Stimulated activated CD4-positive, alpha-beta T cell treated with anti-CD3 and anti-CD28 coated beads, TNF-alpha, amount 100 ng/mL, for 48 hours (primary cell): Measurements from ENCODE around the gene NPBWR2.
"Not testable (repeated sequence)": the region's sequence is repeated elsewhere in the genome, so short reads cannot be mapped to it uniquely, and the experiment has no call there.

Experiments used
- DNase-seq, 3 donors: peaks; one replicate each; pipeline ENCODE4 v3.0.0-alpha.2; 2020; ENCODE audit warnings: low read depth in 3 of 3

Gene NPBWR2

DNA sequence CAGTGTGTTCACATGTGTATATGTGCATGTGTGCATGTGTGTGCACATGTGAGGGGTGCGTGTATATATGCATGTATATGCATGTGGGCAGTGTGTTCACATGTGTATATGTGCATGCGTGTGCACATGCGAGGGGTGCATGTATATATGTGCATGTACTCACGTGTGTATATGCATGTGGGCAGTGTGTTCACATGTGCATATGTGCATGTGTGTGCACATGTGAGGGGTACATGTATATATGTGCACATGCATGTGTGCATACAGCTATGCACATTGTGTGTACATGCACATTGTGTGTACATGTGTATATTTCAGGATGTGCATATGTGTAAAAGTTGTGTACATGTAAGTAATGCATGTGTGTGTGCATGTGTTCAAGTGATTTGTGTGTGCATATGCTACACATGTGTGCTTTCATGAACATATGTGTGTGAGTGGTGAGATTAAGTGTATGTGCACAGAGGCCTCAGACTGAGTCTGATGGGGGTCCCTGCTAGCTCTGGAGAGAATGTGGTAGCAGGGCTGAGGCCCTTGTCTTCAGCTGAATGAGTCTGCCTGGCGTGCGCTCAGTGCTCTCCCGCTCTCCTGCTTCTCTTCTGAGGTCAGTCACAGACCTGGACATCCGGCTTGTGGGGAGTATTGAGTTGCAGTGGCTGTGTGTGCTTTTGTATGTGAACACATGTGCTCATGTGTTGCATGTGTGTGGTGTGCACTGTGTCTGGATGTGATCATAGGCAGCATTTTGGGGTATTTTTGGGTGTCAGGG lies 37.0 kb upstream of the NPBWR2 start:
- DNase-seq: no peak

DNA sequence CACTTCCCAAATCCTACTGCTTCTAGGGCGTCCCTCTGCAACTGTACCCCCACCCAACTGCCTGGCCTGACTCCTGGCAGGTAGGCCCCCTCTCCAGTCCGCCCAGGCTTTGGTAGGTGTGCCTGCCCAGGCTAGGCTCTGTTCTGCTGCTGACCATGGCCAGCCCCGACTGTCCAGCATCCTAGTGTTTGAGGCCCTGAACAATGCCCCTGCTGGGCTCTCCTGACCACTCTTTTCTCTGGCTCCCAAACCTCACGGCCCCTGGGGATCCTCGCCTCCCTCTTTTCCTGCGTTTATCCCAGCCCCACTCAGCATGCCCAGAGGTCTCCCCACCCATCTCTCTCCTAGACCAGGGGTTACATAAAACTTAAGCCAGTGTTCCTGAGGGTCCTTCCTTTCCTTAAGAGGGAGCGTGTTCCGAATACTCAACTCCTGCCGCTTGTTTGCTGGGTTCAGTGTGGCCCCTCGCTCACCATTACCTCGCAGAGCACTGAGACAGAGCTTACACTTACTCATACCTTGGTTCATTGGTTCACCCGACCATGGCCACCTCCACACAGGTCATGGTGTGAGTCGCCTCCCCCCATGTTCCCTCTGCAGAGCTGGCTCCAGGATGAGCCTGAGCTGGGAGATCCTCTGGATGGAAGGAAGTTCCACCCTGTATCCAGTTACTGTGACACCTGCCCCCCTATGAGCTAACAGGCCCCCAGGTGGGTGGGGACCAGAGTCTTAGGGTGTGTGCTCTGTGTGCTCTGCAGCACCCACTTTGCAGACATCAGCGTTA lies 35.8 kb upstream of the NPBWR2 start:
- DNase-seq: no peak

DNA sequence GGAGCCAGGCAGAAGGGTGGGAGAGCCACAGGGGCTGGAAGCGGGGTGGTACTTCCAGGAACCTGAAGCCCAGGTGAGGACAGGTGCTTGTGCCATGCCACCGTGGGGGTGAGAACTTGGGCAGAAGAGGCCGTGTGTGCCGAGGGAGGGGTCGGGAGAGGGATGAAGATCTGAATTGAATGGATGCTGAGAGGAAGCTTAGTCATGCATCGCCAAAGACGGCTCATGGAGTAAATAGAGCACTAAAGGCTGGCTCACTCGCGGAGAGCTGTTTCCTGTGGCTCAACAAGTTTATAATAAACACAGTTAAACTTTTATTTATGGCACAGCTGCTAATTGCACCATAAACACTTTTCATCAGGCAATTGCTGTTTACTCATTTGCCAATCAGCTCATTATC lies 35.2 kb upstream of the NPBWR2 start:
- DNase-seq: no peak

- DNase-seq: no peak
Observed at GRCh38 chr20:64140956-64141355, 33.6 kb upstream of the NPBWR2 start.

- DNase-seq: no peak
Observed at GRCh38 chr20:64140061-64140931, 32.9 kb upstream of the NPBWR2 start.

DNA sequence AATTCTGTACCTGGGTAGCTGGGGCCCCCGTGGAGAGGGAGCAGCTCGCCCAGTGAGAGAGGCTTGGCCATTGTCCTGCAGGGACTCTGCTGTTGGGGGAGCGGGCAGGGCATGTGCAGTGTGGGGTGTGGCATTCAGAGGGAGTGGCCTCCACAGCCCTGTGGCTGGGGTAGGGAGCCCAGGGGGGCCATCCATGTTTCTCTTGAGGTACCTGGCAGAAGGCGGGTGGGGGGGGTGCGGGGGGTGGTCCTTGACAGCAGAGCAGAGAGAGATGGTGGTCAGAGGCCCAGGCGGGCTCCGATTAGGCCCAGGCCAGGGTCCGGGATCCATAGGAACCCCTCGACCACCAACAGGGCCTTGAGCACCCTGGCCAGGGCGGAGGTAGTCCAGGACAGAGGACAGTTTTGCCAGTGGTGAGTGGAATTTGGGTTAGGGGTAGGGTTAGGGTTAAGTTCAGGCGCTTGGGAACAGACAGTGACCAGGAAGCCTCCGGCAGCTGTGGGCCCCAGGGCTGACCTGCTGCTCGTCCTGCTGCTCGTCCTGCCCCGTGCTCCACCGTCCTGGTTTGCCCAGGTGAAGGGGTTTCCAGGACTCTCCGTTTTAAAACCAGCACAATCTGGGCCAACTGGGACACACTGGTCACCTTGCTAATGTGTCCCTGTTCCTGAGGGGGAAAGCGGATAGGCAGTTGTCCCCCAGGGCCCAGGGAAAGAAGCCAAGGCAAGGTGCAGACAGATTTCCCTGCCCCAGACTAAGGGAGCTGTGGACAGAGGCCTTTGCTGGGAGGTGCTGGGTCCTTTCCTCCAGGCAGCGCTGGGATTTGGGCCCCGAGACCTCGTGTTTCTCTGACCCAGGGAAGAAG lies 32.1 kb upstream of the NPBWR2 start:
- DNase-seq: no peak

DNA sequence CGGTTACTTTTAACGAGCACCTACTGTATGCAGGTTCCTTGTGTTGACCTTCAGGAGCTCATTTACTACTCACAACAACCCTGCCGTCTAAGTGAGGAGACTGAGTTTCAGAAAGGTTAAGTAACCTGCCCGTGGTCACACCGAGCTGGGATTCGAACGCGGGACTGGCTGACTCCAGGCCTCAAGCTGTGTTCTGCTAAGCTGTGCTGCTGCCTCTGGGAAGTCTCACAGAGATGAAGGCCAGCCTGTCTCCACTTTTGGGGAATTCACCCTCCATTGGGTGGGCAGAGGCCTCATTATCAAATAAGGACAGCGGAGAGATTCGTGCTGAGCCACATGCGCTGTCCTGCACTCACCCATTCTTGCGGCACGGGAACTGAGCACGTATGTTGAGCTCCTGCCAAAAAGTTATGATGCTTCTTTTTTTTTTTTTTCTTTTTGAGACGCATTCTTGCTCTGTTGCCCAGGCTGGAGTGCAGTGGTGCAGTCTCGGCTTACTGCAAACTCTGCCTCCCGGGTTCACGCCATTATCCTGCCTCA lies 31.0 kb upstream of the NPBWR2 start:
- no peak for DNase-seq

- DNase-seq: no peak
Observed at GRCh38 chr20:64137598-64138031, 30.2 kb upstream of the NPBWR2 start.

DNA sequence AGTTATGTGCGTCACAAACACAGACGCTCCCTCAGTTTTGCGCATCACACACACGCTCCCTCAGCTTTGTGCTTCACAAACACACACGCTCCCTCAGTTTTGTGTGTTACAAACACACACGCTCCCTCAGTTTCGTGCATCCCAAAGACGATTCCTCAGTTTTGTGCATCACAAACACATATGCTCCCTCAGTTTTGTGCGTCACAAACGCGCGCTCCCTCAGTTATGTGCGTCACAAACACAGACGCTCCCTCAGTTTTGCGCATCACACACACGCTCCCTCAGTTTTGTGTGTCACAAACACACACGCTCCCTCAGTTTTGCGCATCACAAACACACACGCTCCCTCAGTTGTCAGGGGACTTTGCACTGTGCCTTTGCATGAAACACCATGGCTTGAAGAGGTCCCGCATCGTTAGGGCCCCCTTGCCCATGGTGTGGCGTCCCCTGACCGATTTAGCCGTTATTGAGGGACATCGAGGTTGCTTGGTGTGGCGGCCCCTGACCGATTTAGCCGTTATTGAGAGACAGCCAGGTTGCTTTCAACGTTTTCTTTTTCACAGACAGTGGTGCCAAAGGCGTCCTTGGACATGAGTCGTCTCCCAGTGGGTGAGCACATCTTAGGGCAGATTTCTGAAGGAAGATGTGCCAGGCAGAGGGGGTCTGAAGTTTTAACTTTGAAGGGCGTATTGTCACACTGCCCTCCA lies 28.8 kb upstream of the NPBWR2 start:
- DNase-seq: no peak

GRCh38 chr20:64134744-64135143 lies 27.4 kb upstream of the NPBWR2 start:
- not testable (repeated sequence) for DNase-seq

DNA sequence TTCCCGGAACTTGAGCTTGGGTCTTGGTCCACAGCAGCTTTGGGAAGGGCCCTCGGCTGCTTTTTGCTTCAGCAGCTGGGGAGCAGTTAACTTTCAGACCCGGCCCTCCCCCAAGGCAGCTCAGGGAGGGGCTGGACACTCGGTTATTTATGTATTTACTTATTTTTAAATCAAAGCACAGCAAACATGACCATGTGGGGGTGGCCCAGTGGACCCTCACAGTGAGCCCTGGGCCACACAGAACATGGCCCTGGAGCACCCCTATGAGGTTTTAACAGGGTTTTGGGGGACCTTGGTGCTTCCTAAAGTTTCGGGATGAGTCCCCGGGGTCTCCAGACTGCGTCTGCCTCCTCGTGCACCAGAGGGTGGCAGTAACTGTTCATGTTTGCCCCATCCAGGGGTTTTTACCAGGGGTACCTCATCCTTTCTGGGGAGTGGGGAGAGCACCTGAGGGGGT lies 26.6 kb upstream of the NPBWR2 start:
- no peak for DNase-seq

DNA sequence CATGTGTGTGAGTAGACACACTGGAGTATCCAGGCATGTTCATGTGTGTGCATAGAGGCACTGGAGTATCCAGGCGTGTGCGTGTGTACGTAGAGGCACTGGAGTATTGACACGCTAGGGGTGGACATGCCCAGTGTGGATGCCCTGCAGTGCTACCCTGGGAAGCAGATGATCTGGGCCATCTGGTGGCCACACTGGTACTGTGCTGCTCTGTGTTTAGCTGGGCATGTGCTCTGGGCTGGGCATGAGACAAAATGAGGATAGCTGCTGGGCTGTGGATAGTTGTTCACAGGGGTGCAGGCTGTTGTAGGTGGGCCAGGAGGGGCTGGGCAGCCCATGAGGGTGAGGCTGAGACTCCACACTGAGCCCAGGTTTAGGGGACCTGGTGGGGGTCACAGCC lies 24.0 kb upstream of the NPBWR2 start:
- no peak for DNase-seq

DNA sequence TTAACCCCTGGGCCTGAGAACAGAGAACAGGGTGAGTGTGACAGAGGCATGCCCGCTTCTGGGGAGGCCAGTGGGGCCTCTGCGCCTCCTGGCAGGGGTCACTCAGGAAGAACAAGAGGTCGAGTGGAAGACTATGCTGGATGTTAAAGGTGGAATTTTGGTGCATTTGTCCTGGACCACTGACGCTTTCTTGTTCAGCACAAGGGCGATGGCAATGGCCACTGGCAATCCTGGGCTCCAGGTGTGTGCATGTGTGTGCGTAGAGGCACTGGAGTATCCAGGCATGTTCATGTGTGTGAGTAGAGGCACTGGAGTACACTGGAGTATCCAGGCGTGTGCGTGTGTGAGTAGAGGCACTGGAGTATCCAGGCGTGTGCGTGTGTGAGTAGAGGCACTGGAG lies 23.5 kb upstream of the NPBWR2 start:
- no peak for DNase-seq

DNA sequence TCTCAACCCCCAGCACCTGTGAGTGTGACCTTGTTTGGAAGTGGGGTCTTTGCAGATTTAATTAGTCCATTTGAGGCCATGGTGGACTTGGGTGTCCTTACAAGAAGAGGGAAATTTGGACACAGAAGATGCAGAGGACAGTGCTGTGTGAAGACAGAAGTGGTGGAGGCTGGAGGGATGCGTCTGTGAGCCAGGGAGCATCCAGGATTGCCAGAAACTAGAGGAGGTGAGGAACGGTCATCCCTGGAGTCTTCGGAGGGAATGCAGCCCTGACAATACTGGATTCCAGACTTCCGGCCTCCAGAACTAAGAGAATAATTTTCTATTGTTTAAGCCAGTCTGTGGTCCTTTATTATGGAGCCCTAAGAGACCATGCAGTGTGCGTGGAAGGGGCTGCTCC lies 22.9 kb upstream of the NPBWR2 start:
- no peak for DNase-seq

DNA sequence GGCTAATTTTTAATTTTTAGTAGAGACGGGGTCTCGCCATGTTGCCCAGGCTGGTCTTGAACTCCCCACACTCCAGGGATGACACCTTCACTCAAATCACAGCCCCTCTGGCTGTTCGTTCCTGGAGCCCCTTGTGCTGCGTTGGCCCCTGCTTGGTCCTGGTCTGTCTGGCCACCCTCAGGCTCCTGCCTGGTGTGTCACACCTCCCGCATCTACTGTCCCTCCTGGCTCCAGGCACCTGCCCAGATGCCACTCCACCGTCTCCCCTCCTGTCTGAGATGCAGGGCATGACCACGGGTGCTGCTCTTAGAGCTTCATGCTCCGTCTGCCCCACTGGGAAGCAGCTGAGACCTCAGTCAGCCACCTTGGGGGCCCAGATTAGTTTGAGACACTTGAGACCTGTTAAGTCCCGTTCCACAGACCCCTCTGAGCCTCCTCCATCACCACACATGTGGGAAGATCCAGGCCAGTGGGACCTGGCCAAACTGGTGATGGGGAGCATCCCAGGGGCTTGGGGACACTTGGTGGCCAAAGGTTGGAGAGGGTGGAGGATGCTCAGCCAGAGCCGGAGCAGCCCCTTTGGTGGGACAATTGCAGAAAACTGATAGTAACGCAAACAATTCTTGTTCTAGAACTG lies 21.9 kb upstream of the NPBWR2 start:
- no peak for DNase-seq

DNA sequence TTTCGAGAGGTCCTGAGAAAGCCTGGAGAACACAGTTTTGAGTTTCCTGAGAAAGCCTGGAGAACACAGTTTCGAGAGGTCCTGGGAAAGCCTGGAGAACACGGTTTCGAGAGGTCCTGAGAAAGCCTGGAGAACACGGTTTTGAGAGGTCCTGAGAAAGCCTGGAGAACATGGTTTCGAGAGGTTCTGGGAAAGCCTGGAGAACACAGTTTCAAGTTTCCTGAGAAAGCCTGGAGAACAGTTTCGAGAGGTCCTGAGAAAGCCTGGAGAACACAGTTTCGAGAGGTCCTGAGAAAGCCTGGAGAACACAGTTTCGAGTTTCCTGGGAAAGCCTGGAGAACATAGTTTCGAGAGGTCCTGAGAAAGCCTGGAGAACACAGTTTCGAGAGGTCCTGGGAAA lies 16.2 kb upstream of the NPBWR2 start:
- DNase-seq: not testable (repeated sequence)

GRCh38 chr20:64122927-64123326 lies 15.6 kb upstream of the NPBWR2 start:
- DNase-seq: not testable (repeated sequence)

GRCh38 chr20:64121586-64121985 lies 14.2 kb upstream of the NPBWR2 start:
- no peak for DNase-seq

DNA sequence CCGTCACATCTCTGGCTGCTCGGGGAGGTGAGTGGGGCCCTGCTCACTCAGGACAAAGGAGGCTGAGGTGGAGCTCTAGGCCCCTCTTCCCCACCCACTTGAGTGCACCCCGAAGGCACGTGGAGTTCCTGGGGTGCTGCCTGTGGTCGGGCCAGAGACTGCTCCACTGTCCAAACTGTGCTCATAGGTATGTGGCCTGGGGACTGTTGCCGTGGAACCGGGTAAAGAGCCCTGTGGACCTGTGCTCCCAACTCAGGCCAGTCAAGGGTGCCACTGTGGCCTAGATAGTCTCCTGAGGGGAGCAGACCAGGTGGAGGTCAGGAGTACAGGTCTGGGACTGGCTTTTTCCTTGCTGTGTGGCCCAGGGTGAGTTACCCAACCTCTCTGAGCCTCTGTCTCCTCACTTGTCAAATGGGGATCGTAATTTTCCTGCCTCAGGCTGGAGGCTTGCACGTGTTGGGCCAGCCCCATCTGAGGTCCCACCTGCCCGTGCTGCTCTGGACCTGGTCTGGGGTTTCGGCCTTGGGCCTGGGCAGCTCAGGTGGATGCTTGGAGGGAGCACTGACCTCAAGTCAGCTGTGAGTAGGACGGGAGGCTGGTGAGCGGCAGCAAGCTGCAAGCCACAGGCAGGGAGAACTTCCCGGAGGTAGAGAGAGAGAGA lies 12.4 kb upstream of the NPBWR2 start:
- no peak for DNase-seq
